T-helper 1 cell treated with Interleukin-12 subunit alpha and Interleukin-12 subunit beta and Interleukin-4 antibody, amounts not matched to agents 30 ng/mL and 1 ng/mL, for 36 hours (primary cell): Measurements from ENCODE around the gene HOXA1. TPM values are rescaled to one million over a fixed set of nuclear protein-coding genes. Genes with fewer than 3 reads are reported as not detected.

Source experiments
- intact Hi-C: fragments of 100-400 bp; cut with micrococcal nuclease; formaldehyde crosslinking; loops from one replicate; pipeline ENCODE4 v1.15.1; 2024
- total RNA-seq: library from RNA; stranded (reverse); gene quantifications from 2 replicates; pipeline ENCODE4 v1.2.3, GENCODE V29; 2022

HOXA1 gene
- 0.22 and 0.41 TPM in 2 replicates for total RNA-seq

DNA sequence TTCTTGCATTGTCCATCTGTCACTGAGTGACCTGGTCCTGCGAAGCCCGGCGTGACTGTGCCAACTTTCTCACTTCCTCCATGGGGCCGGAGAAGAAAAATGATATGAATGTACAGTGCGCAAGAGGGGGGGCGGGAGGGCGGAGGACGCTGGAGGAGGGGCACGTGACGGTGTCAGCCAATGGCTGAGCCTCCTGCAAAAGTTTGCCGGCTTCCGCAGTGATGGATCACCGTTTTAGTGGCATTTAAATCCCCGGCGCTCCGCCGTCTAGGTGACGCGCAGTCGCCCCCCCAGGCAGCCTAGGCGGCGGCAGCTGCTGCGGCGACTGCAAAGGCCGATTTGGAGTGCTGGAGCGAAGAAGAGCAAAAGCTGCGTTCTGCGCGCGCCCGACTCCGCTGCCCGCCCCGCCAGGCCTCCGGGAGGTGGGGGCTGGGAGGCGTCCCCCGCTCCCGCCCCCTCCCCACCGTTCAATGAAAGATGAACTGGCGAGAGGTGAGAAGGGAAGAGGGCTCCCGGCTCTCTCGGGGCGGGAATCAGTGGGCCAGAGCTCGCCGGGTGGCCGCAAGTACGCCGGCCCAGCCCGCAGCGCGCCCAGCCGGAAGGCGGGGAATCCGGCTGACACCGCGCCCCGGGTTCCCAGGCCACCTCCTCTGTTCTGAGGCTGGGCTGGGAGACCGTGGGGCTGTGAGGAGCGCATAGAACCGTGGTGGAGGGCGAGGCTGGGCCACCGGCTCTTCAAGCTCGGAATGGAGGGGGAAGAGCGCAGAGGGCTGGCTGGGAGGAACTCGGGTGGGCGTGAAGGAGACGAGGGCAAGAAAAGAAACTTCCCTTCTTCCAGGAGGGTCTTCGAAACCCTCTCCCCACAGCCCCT, at the start of gene HOXA1:
Gene HOXA1 (minus strand): TSS at position 104 of the 871 bp plus-strand sequence. CDS start 88 bp downstream, at position 16.
- intact Hi-C loops, result loop anchor here (1.0 to 5.0 kb wide), 8 partner anchors 34 to 1233 kb away; partner anchors contain the start of genes EVX1 and HOXA4

DNA sequence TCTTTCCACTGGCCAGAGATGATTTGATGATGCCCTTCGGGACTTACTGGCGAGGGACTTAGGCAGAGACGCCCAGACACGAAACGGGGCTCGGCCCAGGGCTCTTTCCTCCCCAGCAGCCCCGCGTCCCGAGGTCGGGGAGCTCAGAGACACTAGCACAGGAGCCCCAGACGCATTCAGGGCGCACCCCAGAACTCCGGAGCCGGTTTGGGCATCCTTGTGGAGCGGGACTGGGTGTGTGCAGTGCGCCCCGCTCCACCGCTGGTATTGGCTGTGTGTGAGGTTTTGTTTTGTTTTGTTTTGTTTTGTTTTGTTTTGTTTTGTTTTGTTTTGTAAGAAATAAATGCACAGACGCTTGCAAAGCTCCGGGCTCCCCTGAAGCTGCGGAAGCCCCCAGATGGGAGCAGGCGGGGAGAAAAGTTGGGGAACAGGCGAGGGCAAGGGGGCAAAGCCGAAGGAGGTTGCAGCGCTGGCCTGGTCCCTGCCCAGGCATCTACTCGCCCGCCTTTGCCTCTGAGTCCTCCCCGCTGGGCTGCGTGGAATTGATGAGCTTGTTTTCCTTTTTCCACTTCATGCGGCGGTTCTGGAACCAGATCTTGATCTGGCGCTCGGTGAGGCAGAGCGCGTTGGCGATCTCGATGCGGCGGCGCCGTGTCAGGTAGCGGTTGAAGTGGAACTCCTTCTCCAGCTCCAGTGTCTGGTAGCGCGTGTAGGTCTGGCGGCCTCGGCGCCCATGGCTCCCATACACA, 49.5 kb upstream of the HOXA1 start:
- intact Hi-C loops, result no loop called here

DNA sequence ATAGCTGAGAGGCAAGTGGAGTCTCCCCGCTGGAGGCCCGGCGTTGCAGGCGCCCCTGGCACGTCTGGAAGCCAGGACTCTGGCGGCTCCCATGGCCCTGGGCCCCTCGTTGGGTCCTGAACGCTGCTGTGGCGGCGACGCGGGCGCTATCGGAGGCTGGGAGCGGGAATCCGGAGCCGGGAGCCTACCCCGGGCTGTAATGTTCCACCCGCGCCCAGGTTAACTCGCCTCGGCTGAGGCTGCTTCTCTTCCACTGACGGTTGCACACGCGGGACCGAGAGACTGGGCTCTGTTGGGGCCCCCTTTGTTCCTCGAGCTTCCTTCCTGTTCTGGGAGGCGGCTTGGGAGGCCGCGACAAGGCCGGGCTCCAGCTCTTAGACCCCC, 49.0 kb upstream of the HOXA1 start:
- intact Hi-C loops, result no loop called here

DNA sequence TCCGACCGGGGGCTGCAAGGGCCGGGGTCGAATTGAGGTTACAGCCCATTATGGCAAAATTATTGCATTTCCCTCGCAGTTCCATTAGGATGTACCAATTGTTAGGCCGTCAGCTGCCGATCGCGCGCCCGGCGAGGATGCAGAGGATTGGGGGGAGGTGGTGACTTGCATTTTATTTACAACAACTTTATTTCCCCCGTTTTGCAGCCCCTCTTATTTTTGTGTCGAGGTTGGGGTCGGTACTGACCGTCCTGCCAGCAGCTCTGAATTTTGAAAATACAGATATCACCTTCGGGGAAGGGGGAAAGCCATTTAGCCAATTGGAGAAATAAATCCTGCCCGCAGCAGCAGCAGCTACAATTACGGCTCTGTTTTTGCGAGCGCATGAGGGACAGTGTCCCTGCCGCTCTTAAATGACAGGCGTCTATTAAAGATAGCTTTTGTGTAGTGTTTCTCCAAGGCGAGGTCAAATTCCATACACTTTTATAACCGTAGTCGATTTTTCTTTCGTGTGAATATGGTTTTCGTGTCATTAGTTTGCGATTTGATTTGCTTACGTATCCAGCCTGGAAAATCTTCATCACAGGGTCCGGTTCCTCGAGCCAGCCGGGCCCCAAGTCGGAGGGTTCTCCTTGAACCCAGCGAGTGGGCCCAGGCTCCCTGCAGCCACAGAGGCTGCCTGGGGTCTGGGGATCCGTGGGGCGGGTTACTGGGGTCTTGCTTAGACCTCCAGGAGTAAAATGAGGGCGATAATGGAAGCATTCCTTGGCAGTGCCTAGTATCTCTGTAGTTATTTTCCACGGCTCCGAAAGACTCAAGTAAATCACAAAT, 48.4 kb upstream of the HOXA1 start:
- intact Hi-C loops, result no loop called here

DNA sequence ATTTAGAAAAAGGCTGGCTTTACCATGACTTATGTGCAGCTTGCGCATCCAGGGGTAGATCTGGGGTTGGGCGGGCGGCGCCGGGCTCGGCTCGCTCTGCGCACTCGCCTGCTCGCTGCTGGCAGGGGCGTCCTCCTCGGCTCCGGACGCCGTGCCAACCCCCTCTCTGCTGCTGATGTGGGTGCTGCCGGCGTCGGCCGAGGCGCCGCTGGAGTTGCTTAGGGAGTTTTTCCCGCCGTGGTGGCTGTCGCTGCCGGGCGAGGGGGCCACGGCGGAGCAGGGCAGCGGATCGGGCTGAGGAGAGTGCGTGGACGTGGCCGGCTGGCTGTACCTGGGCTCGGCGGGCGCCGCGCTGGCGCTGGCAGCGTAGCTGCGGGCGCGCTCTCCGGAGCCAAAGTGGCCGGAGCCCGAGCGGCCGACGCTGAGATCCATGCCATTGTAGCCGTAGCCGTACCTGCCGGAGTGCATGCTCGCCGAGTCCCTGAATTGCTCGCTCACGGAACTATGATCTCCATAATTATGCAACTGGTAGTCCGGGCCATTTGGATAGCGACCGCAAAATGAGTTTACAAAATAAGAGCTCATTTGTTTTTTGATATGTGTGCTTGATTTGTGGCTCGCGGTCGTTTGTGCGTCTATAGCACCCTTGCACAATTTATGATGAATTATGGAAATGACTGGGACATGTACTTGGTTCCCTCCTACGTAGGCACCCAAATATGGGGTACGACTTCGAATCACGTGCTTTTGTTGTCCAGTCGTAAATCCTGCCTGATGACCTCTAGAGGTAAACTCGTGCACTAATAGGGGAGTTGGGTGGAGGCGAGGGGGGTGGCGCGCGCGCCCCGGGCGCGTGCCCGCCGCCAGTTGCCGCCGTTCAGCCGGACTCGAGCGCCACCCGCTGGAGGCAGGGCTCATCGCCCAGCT, 47.5 kb upstream of the HOXA1 start, which contains the start of gene HOXA5:
Gene HOXA5 (minus strand): TSS at position 659 of the 927 bp plus-strand sequence. CDS start 74 bp downstream, at position 585.
- intact Hi-C loops, result no loop called here

DNA sequence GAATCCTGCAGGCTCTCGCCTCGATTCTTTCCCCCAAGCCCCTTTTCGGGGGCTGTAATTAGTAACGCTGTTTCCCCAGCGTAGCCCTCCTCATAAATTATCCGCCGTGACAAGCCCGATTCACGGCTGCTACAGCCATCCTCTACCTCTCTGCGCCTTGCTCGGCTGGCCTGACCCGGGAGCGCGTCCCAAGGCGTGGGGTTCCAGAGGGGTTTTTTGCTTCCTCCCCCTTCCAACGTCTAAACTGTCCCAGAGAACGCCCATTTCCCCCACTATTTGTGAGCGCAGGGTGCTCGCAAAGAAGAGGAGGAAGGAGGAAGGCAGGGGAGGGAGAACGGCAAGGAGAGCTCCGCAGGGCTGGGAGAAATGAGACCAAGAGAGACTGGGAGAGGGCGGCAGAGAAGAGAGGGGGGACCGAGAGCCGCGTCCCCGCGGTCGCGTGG, 46.8 kb upstream of the HOXA1 start:
- intact Hi-C loops, result no loop called here

DNA sequence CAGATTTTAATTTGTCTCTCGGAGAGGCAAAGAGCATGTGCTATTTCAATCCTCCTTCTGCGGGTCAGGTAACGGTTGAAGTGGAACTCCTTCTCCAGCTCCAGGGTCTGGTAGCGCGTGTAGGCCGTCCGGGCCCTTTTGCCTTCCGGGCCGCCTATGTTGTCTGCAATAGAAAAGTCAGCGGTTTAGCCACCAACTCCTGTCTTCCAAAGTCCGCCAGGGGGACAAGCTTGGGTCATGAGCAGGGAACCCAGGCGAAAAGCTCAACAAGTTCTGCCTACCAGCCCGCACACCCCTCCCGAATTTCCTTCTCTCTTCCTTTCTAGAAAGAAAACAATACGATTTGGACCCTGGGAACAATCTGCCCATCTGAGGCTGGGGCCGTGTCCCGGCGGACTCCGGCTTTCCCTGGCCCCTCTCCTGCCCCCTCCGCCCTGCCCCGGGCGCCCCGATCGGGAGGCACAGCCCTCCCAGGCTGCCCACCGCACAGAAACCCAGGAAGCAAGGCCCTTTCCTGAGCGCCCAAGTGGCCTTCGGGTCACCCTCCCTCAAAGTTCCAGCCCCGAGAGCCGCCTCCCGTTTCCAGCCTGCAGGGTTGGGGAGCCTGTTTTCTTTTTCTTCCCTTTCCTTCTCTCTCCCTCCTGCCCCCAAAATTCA, 46.3 kb upstream of the HOXA1 start:
- intact Hi-C loops, result no loop called here

DNA sequence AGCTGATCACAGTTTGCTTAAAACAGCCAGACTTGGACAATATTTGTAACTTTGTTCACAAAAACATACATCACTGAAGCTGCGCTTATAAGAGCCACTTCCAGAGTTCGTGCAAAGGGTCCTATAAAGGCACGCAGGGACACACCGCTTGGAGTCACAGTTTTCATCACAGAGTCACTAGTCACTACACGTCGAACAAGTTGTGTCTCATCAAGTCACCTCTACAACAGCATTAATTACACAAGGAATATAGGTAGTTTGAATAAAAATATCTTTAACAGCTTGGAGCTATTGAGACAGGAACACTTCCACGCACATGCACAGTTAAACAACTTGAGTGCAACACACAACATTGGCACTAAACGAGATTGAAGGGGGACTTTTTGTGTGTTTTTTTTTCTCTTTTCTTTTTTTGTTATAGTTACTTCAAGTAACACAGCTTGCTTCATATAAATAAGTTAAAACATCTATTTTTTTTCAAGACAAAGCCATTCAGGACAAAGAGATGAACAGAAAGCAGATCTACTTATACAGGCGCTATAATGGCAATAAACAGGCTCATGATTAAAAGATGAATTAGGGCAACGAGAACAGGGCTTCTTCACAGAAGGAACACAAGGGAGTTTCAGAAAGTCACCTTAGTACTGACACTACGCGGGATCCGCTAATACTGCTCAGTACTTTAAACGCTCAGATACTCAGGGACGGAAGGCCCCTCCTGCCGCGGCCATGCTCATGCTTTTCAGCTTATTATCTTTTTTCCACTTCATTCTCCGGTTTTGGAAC, 45.5 kb upstream of the HOXA1 start:
- intact Hi-C loops, result no loop called here

DNA sequence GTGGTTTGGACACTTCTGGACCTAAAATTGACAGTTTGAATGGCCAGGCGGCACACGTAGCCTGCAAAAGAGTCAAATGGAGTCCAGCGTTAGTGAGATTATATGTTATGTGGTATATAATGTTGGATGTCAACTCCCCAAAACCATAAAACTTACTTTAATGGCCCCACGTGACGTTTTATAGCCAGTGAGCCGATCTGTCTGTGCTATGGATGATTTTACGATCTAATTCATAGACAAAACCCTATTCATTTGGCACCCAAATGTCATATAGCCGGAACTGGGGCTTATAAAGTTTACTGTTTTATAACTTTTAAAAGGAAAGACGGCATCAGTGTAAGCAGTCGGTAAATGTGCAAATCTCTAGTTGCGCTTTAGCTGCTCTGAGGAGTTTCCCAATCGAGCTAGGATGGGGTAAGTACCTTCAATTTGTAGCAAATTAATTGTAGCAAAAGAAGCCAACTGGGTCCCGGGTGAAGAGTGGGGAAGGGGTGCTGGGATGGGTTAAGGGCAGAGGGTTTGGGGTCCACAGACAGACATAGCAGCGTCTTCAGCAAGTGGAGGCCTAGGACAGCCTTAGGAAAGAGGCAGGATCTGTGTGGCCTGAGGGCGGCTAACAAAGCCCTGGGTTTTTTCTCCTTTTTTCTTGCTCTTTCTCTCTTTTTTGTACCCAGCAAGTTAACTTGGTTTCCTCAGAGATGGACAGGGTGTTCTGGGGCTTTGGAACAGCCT, 44.5 kb upstream of the HOXA1 start:
- intact Hi-C loops, result no loop called here

DNA sequence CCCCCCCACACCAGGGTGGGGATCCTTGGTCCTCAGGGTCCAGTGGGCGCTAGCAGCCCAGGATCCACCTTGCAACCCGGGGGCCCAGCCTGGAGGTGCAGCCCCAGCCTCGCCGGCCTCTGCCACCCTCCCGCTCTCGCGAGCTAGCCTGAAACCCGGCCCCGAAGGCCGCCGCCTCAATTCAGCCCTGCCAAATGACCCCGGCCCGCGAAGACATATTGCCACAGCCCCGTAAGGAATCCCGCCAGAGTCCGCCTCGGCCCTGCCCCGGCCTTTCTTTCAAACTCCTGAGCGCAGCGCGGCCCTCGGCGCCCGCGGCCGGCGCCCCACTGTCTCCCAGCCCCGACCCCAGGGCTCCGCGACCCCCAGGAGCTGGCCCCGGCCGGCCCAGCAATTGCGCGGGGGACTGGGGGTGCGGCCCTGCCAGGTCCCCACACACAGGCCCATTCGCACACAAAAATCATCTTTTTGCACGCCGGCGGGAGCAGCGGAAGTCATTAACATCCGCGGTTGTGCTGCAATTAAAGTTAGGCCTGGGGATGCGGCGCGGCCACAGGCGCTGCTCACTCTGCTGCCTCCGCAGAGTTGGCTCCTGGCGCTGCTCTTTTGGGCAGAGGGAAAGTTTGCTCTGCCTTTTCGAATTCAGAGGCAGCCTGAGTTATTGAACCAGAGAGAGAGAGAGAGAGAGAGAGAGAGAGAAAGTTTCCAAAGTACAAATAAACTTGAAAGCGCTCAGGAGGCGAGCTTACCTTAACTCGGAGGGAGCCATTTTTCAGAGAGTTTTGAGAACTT, 43.7 kb upstream of the HOXA1 start:
- intact Hi-C loops, result no loop called here

DNA sequence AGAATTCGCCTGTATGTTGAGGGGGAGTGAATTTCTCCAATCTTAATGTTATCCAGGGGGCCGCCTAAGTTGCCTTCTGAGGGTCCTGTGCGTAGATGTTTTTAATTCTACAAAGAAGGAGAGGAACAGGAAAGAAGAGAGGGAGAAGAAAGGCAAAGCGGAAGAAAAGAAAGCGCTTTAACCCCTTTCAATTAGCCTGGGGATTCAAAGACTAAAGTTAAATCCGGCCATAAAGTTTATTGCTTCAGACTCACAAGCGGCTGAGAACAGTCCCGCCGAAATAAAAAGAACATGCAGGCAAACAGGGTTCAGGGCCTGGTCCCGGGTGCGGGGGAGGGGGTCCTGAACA, 43.2 kb upstream of the HOXA1 start:
- intact Hi-C loops, result no loop called here

DNA sequence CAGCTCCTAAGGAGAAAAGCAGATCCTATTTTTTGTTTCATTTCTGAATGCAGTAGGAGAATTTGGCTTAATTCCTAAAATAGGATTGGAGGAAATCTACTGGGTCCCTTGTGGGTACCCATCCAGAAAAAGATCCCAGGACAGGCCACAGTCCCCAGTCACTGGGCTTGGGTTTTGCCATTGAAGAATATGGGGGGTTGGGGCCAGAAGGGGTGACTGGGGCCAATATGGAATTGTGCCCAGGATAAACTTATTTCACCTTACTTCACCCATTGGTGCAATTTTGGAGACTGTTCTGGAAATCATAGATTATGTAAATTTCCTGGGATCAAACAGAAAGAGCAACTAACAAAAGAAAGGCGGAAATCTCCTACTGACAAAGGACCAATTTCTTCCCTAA, 42.7 kb upstream of the HOXA1 start:
- intact Hi-C loops, result no loop called here

DNA sequence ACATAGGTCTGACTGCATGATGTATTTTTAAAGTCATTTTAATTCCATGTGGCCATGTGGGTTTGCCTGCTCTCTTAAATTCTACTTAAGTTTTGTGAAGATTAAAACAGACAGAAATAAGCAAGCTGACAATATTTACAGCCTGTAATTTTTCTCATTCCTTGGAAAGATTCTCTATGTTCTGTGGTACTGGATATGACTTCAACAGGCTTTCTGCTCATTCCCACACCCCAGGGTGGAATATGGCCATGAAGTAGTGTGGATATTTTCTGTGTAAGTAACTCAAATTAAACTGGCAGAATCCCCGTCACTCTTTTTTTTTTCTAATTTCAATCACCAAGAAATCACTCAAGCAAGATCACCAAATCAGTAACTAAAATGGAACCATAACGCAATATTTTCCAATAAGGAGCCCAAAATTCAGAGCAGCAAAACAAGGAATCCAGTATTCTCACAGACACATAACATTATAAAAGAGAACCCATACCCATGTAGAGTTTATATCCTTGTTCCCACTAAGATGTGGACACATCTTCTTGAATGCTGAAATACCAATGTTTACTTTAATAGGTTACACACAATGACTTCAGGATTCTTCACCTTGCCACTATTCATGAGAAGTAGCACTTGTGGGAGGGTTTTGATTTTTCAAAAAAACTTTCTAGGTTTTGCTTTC, 42.0 kb upstream of the HOXA1 start:
- intact Hi-C loops, result no loop called here

DNA sequence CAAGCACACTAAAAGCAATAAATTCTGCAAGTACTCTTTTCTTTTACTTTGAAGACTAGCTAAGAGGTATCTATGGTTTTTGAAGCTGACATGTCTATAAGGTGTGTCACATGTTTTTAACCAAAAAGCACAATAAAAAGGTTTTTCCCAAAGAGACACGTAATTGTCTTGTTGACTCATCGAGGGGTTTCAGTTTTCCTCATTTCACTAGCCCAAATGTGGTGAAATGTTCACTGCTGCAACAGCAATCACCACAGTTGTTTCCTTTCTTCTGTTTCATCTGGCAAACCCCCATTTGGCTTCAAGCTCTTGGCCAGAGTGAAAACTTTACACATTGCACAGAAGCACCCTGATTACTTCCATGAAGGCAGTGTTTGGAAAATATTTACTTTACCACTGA, 38.6 kb upstream of the HOXA1 start:
- intact Hi-C loops, result loop anchor here (2.0 to 5.0 kb wide), 4 partner anchors 16 to 932 kb away; partner anchors contain the start of genes CBX3, HNRNPA2B1 and SKAP2

DNA sequence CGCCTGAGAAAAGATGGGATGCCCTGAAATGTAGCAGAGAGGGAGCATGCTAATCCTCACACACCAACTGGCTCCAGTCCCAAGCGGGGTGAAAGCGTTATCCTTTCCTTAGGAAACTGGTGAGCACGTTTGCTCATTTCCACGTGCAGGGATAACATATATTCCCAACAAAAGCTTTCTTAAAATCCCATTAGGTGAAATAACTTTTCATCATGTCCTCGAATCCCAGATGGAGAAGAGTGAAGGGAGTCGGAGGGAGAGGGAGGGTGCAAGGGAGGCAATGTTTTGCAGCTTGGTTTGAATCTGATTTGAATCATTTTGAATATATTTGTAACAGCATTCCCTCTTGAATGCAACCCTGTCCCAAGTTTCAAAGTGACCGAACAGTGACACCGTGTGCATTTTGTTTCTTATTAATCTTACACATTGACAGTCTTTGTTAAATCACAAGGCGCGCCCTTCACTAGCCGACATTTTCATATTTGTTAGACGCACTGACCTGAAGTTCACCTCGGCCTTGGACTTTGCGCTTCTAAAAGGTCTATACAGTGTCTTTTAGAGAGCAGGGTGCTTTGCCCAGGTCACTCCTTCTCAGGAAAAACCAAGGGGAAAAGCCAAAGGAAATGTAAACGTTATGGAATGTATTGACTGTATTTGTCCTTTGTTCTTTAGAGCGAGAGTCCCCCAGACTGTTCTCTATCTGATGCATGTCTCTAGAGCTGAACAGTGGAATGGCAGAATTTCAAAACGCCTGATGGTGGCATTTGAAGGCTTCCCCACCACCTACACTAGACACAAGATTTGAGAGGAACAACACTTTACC, 37.8 kb upstream of the HOXA1 start:
- intact Hi-C loops, result loop anchor here (2.0 to 5.0 kb wide), 4 partner anchors 17 to 931 kb away; partner anchors contain the start of genes CBX3, HNRNPA2B1 and SKAP2

DNA sequence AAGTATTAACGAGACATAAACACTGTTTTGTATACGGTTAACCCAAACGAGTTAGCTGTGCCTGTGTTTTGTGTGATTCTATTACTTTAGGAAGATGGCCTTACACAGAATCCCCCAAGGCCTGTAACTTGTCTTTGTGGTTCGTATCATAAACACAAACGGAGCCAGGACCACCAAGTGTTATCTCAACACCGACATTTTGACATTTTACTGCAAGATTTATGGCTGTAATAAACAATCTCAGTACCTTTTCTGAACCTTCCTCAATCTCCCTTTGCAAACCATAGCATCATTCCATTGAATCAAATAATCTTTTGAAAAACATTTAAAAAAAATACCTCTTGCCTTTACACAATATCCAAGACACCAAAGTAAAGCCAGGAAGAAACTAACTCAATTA, 37.2 kb upstream of the HOXA1 start:
- intact Hi-C loops, result loop anchor here (5.0 kb wide), 3 partner anchors 271 to 931 kb away; partner anchors contain the start of genes CBX3, HNRNPA2B1 and SKAP2
